IMR-90 (cell line): ENCODE measurements around the gene ZNF747. TPM values are rescaled to one million over a fixed set of nuclear protein-coding genes. Genes with fewer than 3 reads are reported as not detected.

Source experiments
- CHD1 ChIP-seq: IDR thresholded peaks from 2 replicates; pipeline ENCODE4 v1.6.1; 2012; ENCODE audit warnings: low read depth, low read length, improper control_type of control experiment
- FOS ChIP-seq: fragments of 150-350 bp; IDR thresholded peaks from 2 replicates; pipeline ENCODE4 v1.6.1; 2016; ENCODE audit warnings: low read depth, low read length
- MXI1 ChIP-seq: IDR thresholded peaks from 2 replicates; pipeline ENCODE4 v1.6.1; 2012; ENCODE audit warnings: low read depth, mild to moderate bottlenecking, low read length, moderate library complexity, borderline replicate concordance
- NFE2L2 ChIP-seq: fragments of 150-350 bp; IDR thresholded peaks from 2 replicates; pipeline ENCODE4 v1.6.1; 2016; ENCODE audit warnings: low read depth, mild to moderate bottlenecking, low read length
- POLR2A ChIP-seq: IDR thresholded peaks from 2 replicates; pipeline ENCODE4 v1.6.1; 2012; ENCODE audit warnings: mild to moderate bottlenecking, low read depth, low read length
- RAD21 ChIP-seq: IDR thresholded peaks from 2 replicates; pipeline ENCODE4 v1.6.1; 2012; ENCODE audit warnings: low read length, improper control_type of control experiment
- RFX5 ChIP-seq: IDR thresholded peaks from 2 replicates; pipeline ENCODE4 v1.8.0; 2012; ENCODE audit warnings: low read depth, mild to moderate bottlenecking, low read length, moderate library complexity
- SMC3 ChIP-seq: fragments of 150-350 bp; IDR thresholded peaks from 2 replicates; pipeline ENCODE4 v1.6.1; 2016; ENCODE audit warnings: low read depth, mild to moderate bottlenecking, antibody characterized with exemption, low read length, moderate library complexity
- polyA plus RNA-seq, 3 experiments: library from polyadenylated mRNA; depleted of rRNA; stranded (reverse); fragments of >200 nt; gene quantifications; 2 replicates each; pipeline ENCODE4 v1.2.3, GENCODE V29; 2012; ENCODE audit warnings: low replicate concordance in 1 of 3
- total RNA-seq: library from RNA; depleted of rRNA; stranded (reverse); fragments of >200 nt; gene quantifications from 2 replicates; pipeline ENCODE4 v1.2.3, GENCODE V29; 2012

The ZNF747 gene
- total and polyA plus RNA-seq, 2 of the 4 experiments (the other 2 are of a cell fraction): 2.0 to 2.9 TPM

- TF ChIP-seq FOS (no peak), NFE2L2 (no peak), RFX5 (no peak), POLR2A (peak; percentile 43; the same call in 1 of the 2 replicates), CHD1 (no peak), RAD21 (0 out of 2 replicates have a peak, but pooled peaks have one; percentile 22), MXI1 (peak; percentile 83), SMC3 (no peak)
Measured at GRCh38 chr16:30526823-30527634, 7.6 kb downstream of the ZNF747 start (continued).
